Kidney (tissue), 14 donors: ENCODE measurements around the gene ZSCAN31. TPM values are rescaled to one million over a fixed set of nuclear protein-coding genes. Genes with fewer than 3 reads are reported as not detected.
"Not testable (repeated sequence)": the region's sequence is repeated elsewhere in the genome, so short reads cannot be mapped to it uniquely, and the experiment has no call there.

Experiments
- DNase-seq, 5 donors: peaks; one replicate each; pipeline ENCODE4 v3.0.0-alpha.2; 2013 to 2020
- FAIRE-seq: peaks from 2 replicates; lab custom pipeline; 2012; peaks lifted over from hg19 to GRCh38; lab: Jason Lieb, UNC
- H3K27ac ChIP-seq, 2 donors: one replicate each; pipeline ENCODE4 v1.7.0; 2013; ENCODE audit warnings: low read depth in 2 of 2, low read length in 2 of 2, inconsistent platforms in 1 of 2
- H3K27me3 ChIP-seq: one replicate; pipeline ENCODE4 v1.7.1; 2013; ENCODE audit warnings: low read length, inconsistent platforms; ENCODE audit not compliant: control insufficient read depth, insufficient read depth
- H3K36me3 ChIP-seq, 3 donors: one replicate each; pipeline versions ENCODE4 v1.7.0 to v1.7.1; 2013; ENCODE audit warnings: low read length in 3 of 3, control low read depth in 1 of 3, inconsistent platforms in 1 of 3; ENCODE audit not compliant: insufficient read depth in 3 of 3, control insufficient read depth in 2 of 3
- H3K4me1 ChIP-seq, 3 donors: one replicate each; pipeline versions ENCODE4 v1.7.0 to v1.7.1; 2013; ENCODE audit warnings: low read length in 3 of 3, inconsistent platforms in 1 of 3, low read depth in 1 of 3; ENCODE audit not compliant: control insufficient read depth in 2 of 3, insufficient read depth in 2 of 3
- H3K4me3 ChIP-seq, 3 donors: one replicate each; pipeline versions ENCODE4 v1.7.0 to v1.8.1; 2013; ENCODE audit warnings: low read length in 3 of 3, control low read depth in 1 of 3, inconsistent platforms in 1 of 3
- H3K9ac ChIP-seq, 3 donors: one replicate each; pipeline versions ENCODE4 v1.7.0 to v1.7.1; 2013; ENCODE audit warnings: low read length in 3 of 3, control low read depth in 1 of 3, inconsistent platforms in 1 of 3
- H3K9me3 ChIP-seq, 3 donors: one replicate each; pipeline versions ENCODE4 v1.7.0 to v1.7.1; 2013; ENCODE audit warnings: low read length in 3 of 3, control low read depth in 1 of 3, inconsistent platforms in 1 of 3; ENCODE audit not compliant: control insufficient read depth in 2 of 3, insufficient read depth in 1 of 3
- CTCF ChIP-seq: IDR thresholded peaks from 3 replicates; pipeline ENCODE4 v1.5.1; 2012; ENCODE audit warnings: mild to moderate bottlenecking, moderate library complexity, borderline replicate concordance; ENCODE audit not compliant: insufficient read depth; ENCODE audit errors: extremely low read depth
- intact Hi-C: fragments of 100-400 bp; cut with DNase I; formaldehyde crosslinking; loops from one replicate; pipeline ENCODE4 v1.11.1; 2022
- polyA plus RNA-seq: library from polyadenylated mRNA; stranded (reverse); fragments of 350-450 nt; fragmentation: Illumina TruSeq; extraction: RNeasy Lipid Tissue Mini Kit (QIAGEN cat#74804); gene quantifications from one replicate; pipeline ENCODE4 v1.2.3, GENCODE V29; 2014; ENCODE audit warnings: low read depth, low replicate concordance; ENCODE audit not compliant: insufficient read depth
- total RNA-seq: library from RNA; stranded (reverse); fragmentation: NEBNext Ultra II Directional; extraction: Animal tissue kit (Norgen Biotek cat#: 25700); gene quantifications from one replicate; pipeline ENCODE4 v1.2.1, GENCODE V29; 2021
- donor health status: control.
- donor health status: control.
- donor health status: control.
- donor health status: control.
- donor health status: control.
- donor health status: DM: yes; HTN: yes; CAD: no.
- donor health status: Normal renal cell carcinoma (clear cell type).

Gene ZSCAN31
- total and polyA plus RNA-seq, 2 donors from 2014 or later: 4.1 to 6.3 TPM

- DNase-seq (no peak), FAIRE-seq (no peak)
- H3K27me3 ChIP-seq: no peaks in the 10 kb centered on the region
- H3K9ac ChIP-seq: no peak overlapping the region
- no peaks in the 10 kb centered on the region for H3K4me1 ChIP-seq
- no peak overlapping the region for H3K4me3 ChIP-seq
- no peak overlapping the region for H3K27ac ChIP-seq
- no peaks in the 10 kb centered on the region for H3K36me3 ChIP-seq
- no peaks in the 10 kb centered on the region for H3K9me3 ChIP-seq
- TF ChIP-seq CTCF: no peak
- intact Hi-C loops: no loop called here
Measured at GRCh38 chr6:28315628-28316027, 20.3 kb downstream of the ZSCAN31 start.

- H3K9me3 ChIP-seq: no peaks in the 10 kb centered on the region
- no peak overlapping the region for H3K4me3 ChIP-seq
- H3K27me3 ChIP-seq: no peaks in the 10 kb centered on the region
- DNase-seq (peak in 1 of 5 donors; percentile 71), FAIRE-seq (no peak)
- H3K4me1 ChIP-seq: no peaks in the 10 kb centered on the region
- no peak for TF ChIP-seq CTCF
- no peak overlapping the region for H3K9ac ChIP-seq
- intact Hi-C loops: no loop called here
- H3K36me3 ChIP-seq: no peaks in the 10 kb centered on the region
- H3K27ac ChIP-seq: no peak overlapping the region
Measured at GRCh38 chr6:28312939-28313338, 23.0 kb downstream of the ZSCAN31 start.

GRCh38 chr6:28311139-28311823, 24.7 kb downstream of the ZSCAN31 start:
- Histone ChIP-seq H3K27me3 (no peaks in the 10 kb centered on the region), H3K4me1 (no peaks in the 10 kb centered on the region), H3K4me3 (peak overlapping the region in 1 of 3 donors; percentile 19), H3K36me3 (no peaks in the 10 kb centered on the region), H3K9me3 (no peaks in the 10 kb centered on the region), H3K27ac (no peak overlapping the region), H3K9ac (no peak overlapping the region)
- no peak for TF ChIP-seq CTCF
- DNase-seq: peak in 1 of 5 donors; percentile 17
- intact Hi-C loops: no loop called here
- no peak for FAIRE-seq

- FAIRE-seq, intact Hi-C loops, DNase-seq, H3K27me3 ChIP-seq, H3K36me3 ChIP-seq, H3K4me3 ChIP-seq, H3K9me3 ChIP-seq, H3K27ac ChIP-seq, H3K9ac ChIP-seq, H3K4me1 ChIP-seq: not testable (repeated sequence)
Measured at GRCh38 chr6:28306363-28306762, 29.6 kb downstream of the ZSCAN31 start.
